WTC11 (cell line): Measurements from ENCODE around the gene SPACDR. TPM values are rescaled to one million over a fixed set of nuclear protein-coding genes. Genes with fewer than 3 reads are reported as not detected.
"Not testable (repeated sequence)": the region's sequence is repeated elsewhere in the genome, so short reads cannot be mapped to it uniquely, and the experiment has no call there.

Source experiments
- ATAC-seq: fragments of 200-7000 bp; cut with Tn5 transposase; 2 replicates; pipeline ENCODE4 v1.10.0; 2021; ENCODE audit warnings: mild to moderate bottlenecking, moderate library complexity
- CTCF ChIA-PET: fragments of 300-600 bp; sonication (Branson Sonifier 250); formaldehyde crosslinking; loops from one replicate; lab custom pipeline; 2021; ENCODE audit warnings: antibody characterized with exemption; lab: Charles Lee
- POLR2A ChIA-PET: fragments of 350-600 bp; sonication (Branson Sonifier 250); formaldehyde crosslinking; loops from one replicate; lab custom pipeline; 2021; ENCODE audit warnings: antibody characterized with exemption; lab: Charles Lee
- DNase-seq: peaks from one replicate; pipeline ENCODE4 v3.0.0; 2021; ENCODE audit warnings: low spot score
- H3K27ac Mint-ChIP-seq: 2 replicates; pipeline ENCODE4 v1.8.0; 2021; ENCODE audit warnings: mixed read lengths
- H3K27me3 Mint-ChIP-seq: 2 replicates; pipeline ENCODE4 v1.8.0; 2021; ENCODE audit warnings: low read depth, mild to moderate bottlenecking, moderate library complexity, mixed read lengths
- H3K36me3 Mint-ChIP-seq: 2 replicates; pipeline ENCODE4 v1.8.0; 2021; ENCODE audit warnings: mixed read lengths
- H3K4me1 Mint-ChIP-seq: 2 replicates; pipeline ENCODE4 v1.8.0; 2022; ENCODE audit warnings: mixed read lengths
- H3K4me3 Mint-ChIP-seq: 2 replicates; pipeline ENCODE4 v1.8.0; 2021; ENCODE audit warnings: mild to moderate bottlenecking, moderate library complexity, mixed read lengths
- H3K9me3 Mint-ChIP-seq: 2 replicates; pipeline ENCODE4 v1.8.0; 2021; ENCODE audit warnings: mixed read lengths
- ETV6 ChIP-seq: sonication (generic); formaldehyde crosslinking; IDR thresholded peaks from 2 replicates; pipeline ENCODE4 v1.8.1; 2022; ENCODE audit warnings: mild to moderate bottlenecking, missing genetic modification reagents
- GABPB1 ChIP-seq: sonication (generic); formaldehyde crosslinking; IDR thresholded peaks from 2 replicates; pipeline ENCODE4 v1.8.1; 2023; ENCODE audit warnings: mild to moderate bottlenecking, missing genetic modification reagents
- NFE2L1 ChIP-seq: sonication (generic); formaldehyde crosslinking; IDR thresholded peaks from 2 replicates; pipeline ENCODE4 v1.8.1; 2023; ENCODE audit warnings: missing genetic modification reagents
- RELA ChIP-seq: sonication (generic); formaldehyde crosslinking; IDR thresholded peaks from 2 replicates; pipeline ENCODE4 v1.8.1; 2022; ENCODE audit warnings: missing genetic modification reagents, mild to moderate bottlenecking, borderline replicate concordance
- SP1 ChIP-seq: sonication (generic); formaldehyde crosslinking; conservative IDR thresholded peaks from 2 replicates; pipeline ENCODE4 v1.8.1; 2022; ENCODE audit warnings: missing genetic modification reagents
- ZBTB21 ChIP-seq: sonication (generic); formaldehyde crosslinking; IDR thresholded peaks from 2 replicates; pipeline ENCODE4 v1.8.1; 2023; ENCODE audit warnings: mild to moderate bottlenecking, missing genetic modification reagents, borderline replicate concordance
- ZNF121 ChIP-seq: sonication (generic); formaldehyde crosslinking; IDR thresholded peaks from 2 replicates; pipeline ENCODE4 v1.8.0; 2023; ENCODE audit warnings: missing genetic modification reagents
- total RNA-seq: library from RNA; stranded (reverse); gene quantifications from 3 replicates; pipeline ENCODE4 v1.2.3, GENCODE V29; 2021
- TF ChIP-seq, protein P1 (sequence below): fragments of 200-600 bp; IDR thresholded peaks from 2 replicates; pipeline ENCODE4 v1.8.0; 2022; ENCODE audit warnings: antibody characterized with exemption
- TF ChIP-seq, protein P2 (sequence below): sonication (generic); formaldehyde crosslinking; IDR thresholded peaks from 2 replicates; pipeline ENCODE4 v1.8.1; 2022; ENCODE audit warnings: mild to moderate bottlenecking, missing genetic modification reagents, moderate library complexity, borderline replicate concordance
- TF ChIP-seq, protein P3 (sequence below): sonication (generic); formaldehyde crosslinking; IDR thresholded peaks from 2 replicates; pipeline ENCODE4 v1.8.0; 2022; ENCODE audit warnings: mild to moderate bottlenecking, missing genetic modification reagents
- TF ChIP-seq, protein P4 (sequence below): sonication (generic); formaldehyde crosslinking; IDR thresholded peaks from 2 replicates; pipeline ENCODE4 v1.8.1; 2023; ENCODE audit warnings: mild to moderate bottlenecking, missing genetic modification reagents
- TF ChIP-seq, protein P5 (sequence below): fragments of 250-450 bp; sonication (Bioruptor Pico); IDR thresholded peaks from 2 replicates; pipeline ENCODE4 v1.8.0; 2021; ENCODE audit warnings: mild to moderate bottlenecking
- TF ChIP-seq, protein P6 (sequence below): fragments of 250-450 bp; sonication (Bioruptor Pico); IDR thresholded peaks from 2 replicates; pipeline ENCODE4 v1.9.0; 2021; ENCODE audit warnings: mild to moderate bottlenecking
- TF ChIP-seq, protein P7 (sequence below): sonication (generic); formaldehyde crosslinking; IDR thresholded peaks from 2 replicates; pipeline ENCODE4 v1.8.0; 2022; ENCODE audit warnings: mild to moderate bottlenecking, missing genetic modification reagents

SPACDR gene
- total RNA-seq, 1 experiment from 2014 or later, result 0.33 TPM

DNA sequence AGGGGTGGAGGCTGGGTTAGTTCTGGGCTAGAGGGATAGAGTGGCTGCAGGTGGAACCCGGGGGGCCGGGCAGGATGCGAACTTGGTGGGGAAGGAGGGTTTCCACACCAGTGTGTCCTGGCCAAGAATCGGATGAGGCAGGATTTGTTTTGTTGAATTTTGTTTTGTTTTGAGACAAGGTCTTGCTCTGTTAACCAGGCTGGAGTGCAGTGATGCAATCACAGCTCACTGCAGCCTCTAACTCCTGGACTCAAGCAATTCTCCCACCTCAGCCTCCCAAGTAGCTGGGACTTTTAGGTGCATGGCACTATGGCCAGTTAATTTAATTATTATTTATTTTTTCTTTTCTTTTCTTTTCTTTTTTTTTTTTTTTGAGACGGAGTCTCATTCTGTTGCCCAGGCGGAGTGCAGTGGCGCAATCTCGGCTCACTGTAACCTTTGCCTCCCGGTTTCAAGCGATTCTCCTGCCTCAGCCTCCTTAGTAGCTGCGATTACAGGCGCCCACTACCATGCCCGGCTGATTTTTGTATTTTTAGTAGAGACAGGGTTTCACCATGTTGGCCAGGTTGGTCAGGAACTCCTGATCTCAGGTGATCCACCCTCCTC, 14.8 kb downstream of the SPACDR start:
- no peaks in the 10 kb centered on the region for H3K9me3 Mint-ChIP-seq
- peak overlapping the region; percentile 68 for H3K27ac Mint-ChIP-seq
- no peak for ATAC-seq

DNA sequence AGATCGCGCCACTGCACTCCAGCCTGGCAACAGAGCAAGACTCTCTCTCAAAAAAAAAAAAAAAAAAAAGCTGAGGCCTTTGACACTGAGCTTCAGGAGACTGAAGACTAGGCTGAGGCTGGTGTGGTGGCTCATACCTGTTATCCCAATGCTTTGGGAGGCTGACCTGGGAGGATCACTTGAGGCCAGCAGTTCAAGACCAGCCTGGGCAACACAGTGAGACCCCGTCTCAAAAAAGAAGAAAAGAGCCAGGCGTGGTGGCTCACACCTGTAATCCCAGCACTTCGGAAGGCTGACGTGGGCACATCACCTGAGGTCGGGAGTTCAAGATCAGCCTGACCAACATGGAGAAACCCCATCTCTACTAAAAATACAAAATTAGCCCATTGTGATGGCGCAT, 16.7 kb downstream of the SPACDR start:
- not testable (repeated sequence) for ATAC-seq, H3K4me3 Mint-ChIP-seq, H3K36me3 Mint-ChIP-seq, H3K27me3 Mint-ChIP-seq, H3K27ac Mint-ChIP-seq, DNase-seq, H3K9me3 Mint-ChIP-seq, H3K4me1 Mint-ChIP-seq
- POLR2A ChIA-PET, result interaction anchor here (0.7 kb wide), 2 partner anchors 16 to 150 kb away, joined by 3 to 4 read pairs; no protein-coding TSS in a partner anchor
- CTCF ChIA-PET, result interaction anchor here (0.6 to 6.0 kb wide), 6 partner anchors 8 to 278 kb away, joined by 3 to 46 read pairs (median 4); partner anchors contain the start of gene AGFG2
- TF ChIP-seq ZNF121 (CRISPR knock-in tag), result peak; percentile 44; the same call in 1 of the 2 replicates

More for the DNA sequence above, 14.8 kb downstream of the SPACDR start:
- Mint-ChIP-seq H3K36me3 (no peaks in the 10 kb centered on the region), H3K4me3 (no peak overlapping the region)
- CTCF ChIA-PET, result interaction anchor here (0.7 to 3.1 kb wide), 6 partner anchors 12 to 1074 kb away, joined by 3 to 16 read pairs (median 14); partner anchors contain the start of genes MEPCE, PPP1R35 and ZCWPW1
- POLR2A ChIA-PET, result interaction anchor here (2.1 kb wide), 1 partner anchor 20 kb away, joined by 10 read pairs; the partner anchor contains the start of genes MEPCE and ZCWPW1
- DNase-seq, result no peak
- TF ChIP-seq, protein P1, sequence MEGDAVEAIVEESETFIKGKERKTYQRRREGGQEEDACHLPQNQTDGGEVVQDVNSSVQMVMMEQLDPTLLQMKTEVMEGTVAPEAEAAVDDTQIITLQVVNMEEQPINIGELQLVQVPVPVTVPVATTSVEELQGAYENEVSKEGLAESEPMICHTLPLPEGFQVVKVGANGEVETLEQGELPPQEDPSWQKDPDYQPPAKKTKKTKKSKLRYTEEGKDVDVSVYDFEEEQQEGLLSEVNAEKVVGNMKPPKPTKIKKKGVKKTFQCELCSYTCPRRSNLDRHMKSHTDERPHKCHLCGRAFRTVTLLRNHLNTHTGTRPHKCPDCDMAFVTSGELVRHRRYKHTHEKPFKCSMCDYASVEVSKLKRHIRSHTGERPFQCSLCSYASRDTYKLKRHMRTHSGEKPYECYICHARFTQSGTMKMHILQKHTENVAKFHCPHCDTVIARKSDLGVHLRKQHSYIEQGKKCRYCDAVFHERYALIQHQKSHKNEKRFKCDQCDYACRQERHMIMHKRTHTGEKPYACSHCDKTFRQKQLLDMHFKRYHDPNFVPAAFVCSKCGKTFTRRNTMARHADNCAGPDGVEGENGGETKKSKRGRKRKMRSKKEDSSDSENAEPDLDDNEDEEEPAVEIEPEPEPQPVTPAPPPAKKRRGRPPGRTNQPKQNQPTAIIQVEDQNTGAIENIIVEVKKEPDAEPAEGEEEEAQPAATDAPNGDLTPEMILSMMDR, result no peak
- no peak for TF ChIP-seq ZBTB21 (CRISPR knock-in tag)
- peak; percentile 73 for TF ChIP-seq GABPB1 (CRISPR knock-in tag)
- TF ChIP-seq, protein P2, sequence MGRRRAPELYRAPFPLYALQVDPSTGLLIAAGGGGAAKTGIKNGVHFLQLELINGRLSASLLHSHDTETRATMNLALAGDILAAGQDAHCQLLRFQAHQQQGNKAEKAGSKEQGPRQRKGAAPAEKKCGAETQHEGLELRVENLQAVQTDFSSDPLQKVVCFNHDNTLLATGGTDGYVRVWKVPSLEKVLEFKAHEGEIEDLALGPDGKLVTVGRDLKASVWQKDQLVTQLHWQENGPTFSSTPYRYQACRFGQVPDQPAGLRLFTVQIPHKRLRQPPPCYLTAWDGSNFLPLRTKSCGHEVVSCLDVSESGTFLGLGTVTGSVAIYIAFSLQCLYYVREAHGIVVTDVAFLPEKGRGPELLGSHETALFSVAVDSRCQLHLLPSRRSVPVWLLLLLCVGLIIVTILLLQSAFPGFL, result no peak
- TF ChIP-seq, protein P3, sequence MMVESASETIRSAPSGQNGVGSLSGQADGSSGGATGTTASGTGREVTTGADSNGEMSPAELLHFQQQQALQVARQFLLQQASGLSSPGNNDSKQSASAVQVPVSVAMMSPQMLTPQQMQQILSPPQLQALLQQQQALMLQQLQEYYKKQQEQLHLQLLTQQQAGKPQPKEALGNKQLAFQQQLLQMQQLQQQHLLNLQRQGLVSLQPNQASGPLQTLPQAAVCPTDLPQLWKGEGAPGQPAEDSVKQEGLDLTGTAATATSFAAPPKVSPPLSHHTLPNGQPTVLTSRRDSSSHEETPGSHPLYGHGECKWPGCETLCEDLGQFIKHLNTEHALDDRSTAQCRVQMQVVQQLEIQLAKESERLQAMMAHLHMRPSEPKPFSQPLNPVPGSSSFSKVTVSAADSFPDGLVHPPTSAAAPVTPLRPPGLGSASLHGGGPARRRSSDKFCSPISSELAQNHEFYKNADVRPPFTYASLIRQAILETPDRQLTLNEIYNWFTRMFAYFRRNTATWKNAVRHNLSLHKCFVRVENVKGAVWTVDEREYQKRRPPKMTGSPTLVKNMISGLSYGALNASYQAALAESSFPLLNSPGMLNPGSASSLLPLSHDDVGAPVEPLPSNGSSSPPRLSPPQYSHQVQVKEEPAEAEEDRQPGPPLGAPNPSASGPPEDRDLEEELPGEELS (CRISPR knock-in tag), result no peak
- TF ChIP-seq, all 79 proteins: peak for 1
- Mint-ChIP-seq H3K4me1 (peaks cover 4% of the 10 kb centered on the region), H3K27me3 (no peaks in the 10 kb centered on the region)

DNA sequence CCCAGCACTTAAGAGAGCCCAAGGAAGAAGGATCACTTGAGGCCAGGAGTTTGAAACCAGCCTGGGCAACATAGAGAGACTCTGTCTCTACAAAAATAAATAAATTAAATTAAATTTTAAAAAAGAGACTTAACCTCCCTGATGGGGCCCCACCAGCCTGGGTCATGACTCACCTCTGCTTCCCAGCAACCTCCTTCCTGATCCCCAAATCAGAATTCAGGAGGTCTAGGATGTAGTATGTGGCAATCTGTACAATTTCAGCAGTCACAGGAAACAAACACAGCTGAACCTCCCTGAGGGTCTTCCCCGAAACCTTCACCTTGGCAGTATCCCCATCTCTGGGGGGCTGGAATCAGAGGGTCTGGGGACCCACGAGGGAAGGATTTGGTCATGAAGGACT, 18.0 kb downstream of the SPACDR start:
- Mint-ChIP-seq H3K4me3 (no peak overlapping the region), H3K4me1 (peaks cover 5% of the 10 kb centered on the region), H3K27ac (peak overlapping the region; percentile 45; the same call in 1 of the 2 replicates), H3K27me3 (no peaks in the 10 kb centered on the region), H3K36me3 (no peaks in the 10 kb centered on the region), H3K9me3 (no peaks in the 10 kb centered on the region)
- no peak for ATAC-seq
- ChIA-PET POLR2A (interaction anchor here (0.5 to 3.4 kb wide), 2 partner anchors 17 to 229 kb away, joined by 3 to 25 read pairs; partner anchors contain the start of genes MEPCE and ZCWPW1), CTCF (interaction anchor here (0.6 to 6.0 kb wide), 9 partner anchors 10 to 280 kb away, joined by 3 to 46 read pairs (median 4); partner anchors contain the start of genes MEPCE and ZCWPW1)
- DNase-seq, result no peak
- TF ChIP-seq SP1 (CRISPR knock-in tag), result no peak
- no peak for TF ChIP-seq RELA (CRISPR knock-in tag)
- TF ChIP-seq, protein P4, sequence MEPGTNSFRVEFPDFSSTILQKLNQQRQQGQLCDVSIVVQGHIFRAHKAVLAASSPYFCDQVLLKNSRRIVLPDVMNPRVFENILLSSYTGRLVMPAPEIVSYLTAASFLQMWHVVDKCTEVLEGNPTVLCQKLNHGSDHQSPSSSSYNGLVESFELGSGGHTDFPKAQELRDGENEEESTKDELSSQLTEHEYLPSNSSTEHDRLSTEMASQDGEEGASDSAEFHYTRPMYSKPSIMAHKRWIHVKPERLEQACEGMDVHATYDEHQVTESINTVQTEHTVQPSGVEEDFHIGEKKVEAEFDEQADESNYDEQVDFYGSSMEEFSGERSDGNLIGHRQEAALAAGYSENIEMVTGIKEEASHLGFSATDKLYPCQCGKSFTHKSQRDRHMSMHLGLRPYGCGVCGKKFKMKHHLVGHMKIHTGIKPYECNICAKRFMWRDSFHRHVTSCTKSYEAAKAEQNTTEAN (CRISPR knock-in tag), result no peak
- TF ChIP-seq, protein P5, sequence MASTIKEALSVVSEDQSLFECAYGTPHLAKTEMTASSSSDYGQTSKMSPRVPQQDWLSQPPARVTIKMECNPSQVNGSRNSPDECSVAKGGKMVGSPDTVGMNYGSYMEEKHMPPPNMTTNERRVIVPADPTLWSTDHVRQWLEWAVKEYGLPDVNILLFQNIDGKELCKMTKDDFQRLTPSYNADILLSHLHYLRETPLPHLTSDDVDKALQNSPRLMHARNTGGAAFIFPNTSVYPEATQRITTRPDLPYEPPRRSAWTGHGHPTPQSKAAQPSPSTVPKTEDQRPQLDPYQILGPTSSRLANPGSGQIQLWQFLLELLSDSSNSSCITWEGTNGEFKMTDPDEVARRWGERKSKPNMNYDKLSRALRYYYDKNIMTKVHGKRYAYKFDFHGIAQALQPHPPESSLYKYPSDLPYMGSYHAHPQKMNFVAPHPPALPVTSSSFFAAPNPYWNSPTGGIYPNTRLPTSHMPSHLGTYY, result no peak
- TF ChIP-seq, protein P1, result no peak
- TF ChIP-seq NFE2L1 (CRISPR knock-in tag), result no peak
- TF ChIP-seq, protein P6, sequence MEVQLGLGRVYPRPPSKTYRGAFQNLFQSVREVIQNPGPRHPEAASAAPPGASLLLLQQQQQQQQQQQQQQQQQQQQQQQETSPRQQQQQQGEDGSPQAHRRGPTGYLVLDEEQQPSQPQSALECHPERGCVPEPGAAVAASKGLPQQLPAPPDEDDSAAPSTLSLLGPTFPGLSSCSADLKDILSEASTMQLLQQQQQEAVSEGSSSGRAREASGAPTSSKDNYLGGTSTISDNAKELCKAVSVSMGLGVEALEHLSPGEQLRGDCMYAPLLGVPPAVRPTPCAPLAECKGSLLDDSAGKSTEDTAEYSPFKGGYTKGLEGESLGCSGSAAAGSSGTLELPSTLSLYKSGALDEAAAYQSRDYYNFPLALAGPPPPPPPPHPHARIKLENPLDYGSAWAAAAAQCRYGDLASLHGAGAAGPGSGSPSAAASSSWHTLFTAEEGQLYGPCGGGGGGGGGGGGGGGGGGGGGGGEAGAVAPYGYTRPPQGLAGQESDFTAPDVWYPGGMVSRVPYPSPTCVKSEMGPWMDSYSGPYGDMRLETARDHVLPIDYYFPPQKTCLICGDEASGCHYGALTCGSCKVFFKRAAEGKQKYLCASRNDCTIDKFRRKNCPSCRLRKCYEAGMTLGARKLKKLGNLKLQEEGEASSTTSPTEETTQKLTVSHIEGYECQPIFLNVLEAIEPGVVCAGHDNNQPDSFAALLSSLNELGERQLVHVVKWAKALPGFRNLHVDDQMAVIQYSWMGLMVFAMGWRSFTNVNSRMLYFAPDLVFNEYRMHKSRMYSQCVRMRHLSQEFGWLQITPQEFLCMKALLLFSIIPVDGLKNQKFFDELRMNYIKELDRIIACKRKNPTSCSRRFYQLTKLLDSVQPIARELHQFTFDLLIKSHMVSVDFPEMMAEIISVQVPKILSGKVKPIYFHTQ (CRISPR knock-in tag), result no peak
- TF ChIP-seq, protein P7, sequence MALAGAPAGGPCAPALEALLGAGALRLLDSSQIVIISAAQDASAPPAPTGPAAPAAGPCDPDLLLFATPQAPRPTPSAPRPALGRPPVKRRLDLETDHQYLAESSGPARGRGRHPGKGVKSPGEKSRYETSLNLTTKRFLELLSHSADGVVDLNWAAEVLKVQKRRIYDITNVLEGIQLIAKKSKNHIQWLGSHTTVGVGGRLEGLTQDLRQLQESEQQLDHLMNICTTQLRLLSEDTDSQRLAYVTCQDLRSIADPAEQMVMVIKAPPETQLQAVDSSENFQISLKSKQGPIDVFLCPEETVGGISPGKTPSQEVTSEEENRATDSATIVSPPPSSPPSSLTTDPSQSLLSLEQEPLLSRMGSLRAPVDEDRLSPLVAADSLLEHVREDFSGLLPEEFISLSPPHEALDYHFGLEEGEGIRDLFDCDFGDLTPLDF (CRISPR knock-in tag), result no peak
- TF ChIP-seq ETV6 (CRISPR knock-in tag), result no peak
